K562 (cell line): ENCODE data around the gene CHST13.

ENCODE experiments used
- BCLAF1 ChIP-seq, 2 experiments: fragments of 450-650 bp in 1 of 2; IDR thresholded peaks; 2 replicates each; pipeline ENCODE4 v1.6.1; 2011 to 2017; ENCODE audit warnings: low read depth in 2 of 2, antibody characterized with exemption in 1 of 2, borderline replicate concordance in 1 of 2, low read length in 1 of 2, mild to moderate bottlenecking in 1 of 2, mixed read lengths in 1 of 2; ENCODE audit not compliant: control insufficient read depth in 1 of 2
- CTCF ChIP-seq, 3 experiments: IDR thresholded peaks in 2 of 3; conservative IDR thresholded peaks in 1 of 3; 2 replicates each; pipeline ENCODE4 v1.5.1; 2011 to 2012; ENCODE audit warnings: low read length in 3 of 3, mild to moderate bottlenecking in 3 of 3, control low read depth in 2 of 3, improper control_type of control experiment in 1 of 3, inconsistent platforms in 1 of 3, low read depth in 1 of 3, mixed read lengths in 1 of 3, moderate library complexity in 1 of 3; ENCODE audit not compliant: insufficient read depth in 2 of 3
- EGR1 ChIP-seq: fragments of 450-650 bp; conservative IDR thresholded peaks from 2 replicates; pipeline ENCODE4 v1.6.1; 2017; ENCODE audit warnings: mild to moderate bottlenecking
- ELF1 ChIP-seq: fragments of 200-800 bp; sonication (Bioruptor generic); IDR thresholded peaks from 2 replicates; pipeline ENCODE4 v1.6.1; 2016; ENCODE audit warnings: missing genetic modification characterization, missing compliant biosample characterization
- EP300 ChIP-seq: IDR thresholded peaks from 2 replicates; pipeline ENCODE4 v1.6.1; 2012; ENCODE audit warnings: low read length, improper control_type of control experiment
- ETV6 ChIP-seq, 3 experiments: fragments of 150-350 bp in 1 of 3; sonication (generic) in 1 of 3; formaldehyde crosslinking in 1 of 3; IDR thresholded peaks; 2 replicates each; pipeline versions ENCODE4 v1.6.1 to v1.8.0; 2014 to 2022; ENCODE audit warnings: borderline replicate concordance in 2 of 3, low read depth in 2 of 3, antibody characterized with exemption in 1 of 3, low read length in 1 of 3, mild to moderate bottlenecking in 1 of 3, missing genetic modification reagents in 1 of 3
- FOXJ3 ChIP-seq: sonication (generic); formaldehyde crosslinking; IDR thresholded peaks from 2 replicates; pipeline ENCODE4 v1.4.0; 2020; ENCODE audit warnings: mild to moderate bottlenecking, missing genetic modification reagents
- GATA2 ChIP-seq: sonication (generic); formaldehyde crosslinking; IDR thresholded peaks from 2 replicates; pipeline ENCODE4 v1.4.0; 2020; ENCODE audit warnings: mild to moderate bottlenecking, missing genetic modification reagents
- MYC ChIP-seq, 2 experiments: fragments of 250-450 bp in 1 of 2; sonication (Bioruptor Pico) in 1 of 2; IDR thresholded peaks; 2 replicates each; pipeline versions ENCODE4 v1.5.1 to v1.6.1; 2012 to 2021; ENCODE audit warnings: low read depth in 2 of 2, borderline replicate concordance in 1 of 2, improper control_type of control experiment in 1 of 2, low read length in 1 of 2, mild to moderate bottlenecking in 1 of 2, moderate library complexity in 1 of 2
- POLR2AphosphoS5 ChIP-seq: IDR thresholded peaks from 2 replicates; pipeline ENCODE4 v1.6.1; 2011; ENCODE audit warnings: mild to moderate bottlenecking, low read depth, low read length, moderate library complexity; ENCODE audit not compliant: control insufficient read depth, insufficient read depth
- TCF7 ChIP-seq: sonication (generic); IDR thresholded peaks from 2 replicates; pipeline ENCODE4 v1.6.1; 2016; ENCODE audit warnings: antibody characterized with exemption, borderline replicate concordance
- ZC3H11A ChIP-seq: IDR thresholded peaks from 2 replicates; pipeline ENCODE4 v1.6.1; 2012; ENCODE audit warnings: low read depth, low read length, improper control_type of control experiment
- ZNF778 ChIP-seq: fragments of 450-650 bp; formaldehyde crosslinking; IDR thresholded peaks from 2 replicates; pipeline ENCODE4 v1.4.0; 2020; ENCODE audit warnings: mild to moderate bottlenecking, moderate library complexity

DNA sequence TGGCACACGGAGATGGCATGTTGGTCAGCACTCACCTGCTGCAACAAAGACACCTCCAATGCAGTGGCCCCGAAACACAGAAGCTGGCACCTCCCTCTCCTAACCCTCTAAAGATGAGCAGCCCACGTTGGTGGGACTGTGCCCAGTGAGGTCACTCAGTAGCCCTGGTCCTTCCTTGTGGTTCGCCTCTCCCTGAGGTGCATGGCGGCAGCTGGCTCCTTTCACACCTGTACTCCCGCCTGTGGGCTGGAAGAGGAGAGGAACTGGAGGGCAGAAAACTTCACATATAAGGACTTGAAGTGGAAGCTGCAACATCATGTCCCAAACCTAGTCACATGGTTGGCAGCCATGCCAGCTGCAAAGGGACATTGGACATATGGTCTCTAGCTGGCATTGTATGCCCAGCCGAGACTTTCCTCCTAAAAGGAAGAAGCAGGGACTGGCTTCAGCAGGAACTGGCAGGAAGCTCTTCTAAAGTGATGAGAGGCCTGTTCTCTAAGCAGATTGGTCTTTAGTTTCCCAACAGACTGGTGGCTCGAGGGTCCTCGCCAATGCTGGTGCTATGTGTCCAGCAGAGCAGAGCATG is 45.5 kb downstream of the CHST13 start:
- TF ChIP-seq MYC (IDR thresholded peaks at IDR 0.05; ENCODE audit: low read depth, low read length): no peak
- TF ChIP-seq MYC (CRISPR knock-in tag; IDR thresholded peaks at IDR 0.05; ENCODE audit: borderline replicate concordance, low read depth): no peak
- no peak for TF ChIP-seq TCF7
- no peak for TF ChIP-seq FOXJ3
- no peak for TF ChIP-seq POLR2AphosphoS5
- no peak for TF ChIP-seq GATA2 (CRISPR knock-in tag)
- no peak for TF ChIP-seq CTCF (IDR thresholded peaks at IDR 0.05 in 2 of 3, conservative IDR thresholded peaks at IDR 0.05 in 1 of 3; ENCODE audit: insufficient read depth in 2 of 3, low read depth in 1 of 3, low read length in 3 of 3)
- TF ChIP-seq EP300: no peak
- no peak for TF ChIP-seq BCLAF1 (IDR thresholded peaks at IDR 0.05; ENCODE audit: borderline replicate concordance in 1 of 2, control insufficient read depth in 1 of 2, low read depth in 2 of 2, low read length in 1 of 2)
- TF ChIP-seq ZC3H11A: no peak
- no peak for TF ChIP-seq ELF1
- no peak for TF ChIP-seq ETV6 (IDR thresholded peaks at IDR 0.05; ENCODE audit: borderline replicate concordance in 1 of 2, low read depth in 2 of 2, low read length in 1 of 2)
- TF ChIP-seq ETV6 (CRISPR knock-in tag; IDR thresholded peaks at IDR 0.05; ENCODE audit: borderline replicate concordance): no peak
- no peak for TF ChIP-seq ZNF778 (CRISPR knock-in tag)
- no peak for TF ChIP-seq EGR1
